ENCODE measurements around the gene ARID1B. TPM values are rescaled to one million over a fixed set of nuclear protein-coding genes. Genes with fewer than 3 reads are reported as not detected.

ARID1B gene
- total RNA-seq, 1 donor from 2014 or later: 43.4 TPM

DNA sequence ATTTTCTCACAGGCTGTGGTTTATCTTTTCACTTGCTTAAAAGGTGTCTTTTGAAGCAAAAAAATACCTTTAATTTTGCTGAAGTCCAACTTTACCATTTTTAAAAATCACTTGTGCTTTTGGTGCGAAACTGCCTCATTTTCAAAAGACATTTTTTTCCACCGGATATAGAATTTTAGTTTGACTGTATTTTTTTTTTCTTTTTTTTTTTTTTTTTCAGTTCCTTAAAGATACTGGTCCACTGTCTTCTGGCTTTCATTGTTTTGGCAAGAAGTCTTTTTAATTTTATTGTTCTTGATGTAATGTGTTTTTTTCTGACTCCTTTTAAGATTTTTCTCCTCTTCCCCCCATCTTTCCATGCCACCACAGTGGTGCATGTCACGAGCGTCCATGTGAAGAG is 198.2 kb downstream of the ARID1B start:
- Histone ChIP-seq H3K9me3 (replicated peaks) (no peaks in the 10 kb centered on the region), H3K27ac (replicated peaks) (no peak overlapping the region), H3K36me3 (no peaks in the 10 kb centered on the region), H3K27me3 (ENCODE audit: low read depth) (no peaks in the 10 kb centered on the region), H3K4me1 (peaks cover 99% of the 10 kb centered on the region), H3K4me3 (no peak overlapping the region)
- DNase-seq: no peak
- intact Hi-C loops (cut with micrococcal nuclease): no loop called here
- TF ChIP-seq, protein P1, sequence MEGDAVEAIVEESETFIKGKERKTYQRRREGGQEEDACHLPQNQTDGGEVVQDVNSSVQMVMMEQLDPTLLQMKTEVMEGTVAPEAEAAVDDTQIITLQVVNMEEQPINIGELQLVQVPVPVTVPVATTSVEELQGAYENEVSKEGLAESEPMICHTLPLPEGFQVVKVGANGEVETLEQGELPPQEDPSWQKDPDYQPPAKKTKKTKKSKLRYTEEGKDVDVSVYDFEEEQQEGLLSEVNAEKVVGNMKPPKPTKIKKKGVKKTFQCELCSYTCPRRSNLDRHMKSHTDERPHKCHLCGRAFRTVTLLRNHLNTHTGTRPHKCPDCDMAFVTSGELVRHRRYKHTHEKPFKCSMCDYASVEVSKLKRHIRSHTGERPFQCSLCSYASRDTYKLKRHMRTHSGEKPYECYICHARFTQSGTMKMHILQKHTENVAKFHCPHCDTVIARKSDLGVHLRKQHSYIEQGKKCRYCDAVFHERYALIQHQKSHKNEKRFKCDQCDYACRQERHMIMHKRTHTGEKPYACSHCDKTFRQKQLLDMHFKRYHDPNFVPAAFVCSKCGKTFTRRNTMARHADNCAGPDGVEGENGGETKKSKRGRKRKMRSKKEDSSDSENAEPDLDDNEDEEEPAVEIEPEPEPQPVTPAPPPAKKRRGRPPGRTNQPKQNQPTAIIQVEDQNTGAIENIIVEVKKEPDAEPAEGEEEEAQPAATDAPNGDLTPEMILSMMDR (IDR thresholded peaks at IDR 0.05; ENCODE audit: borderline replicate concordance): no peak

DNA sequence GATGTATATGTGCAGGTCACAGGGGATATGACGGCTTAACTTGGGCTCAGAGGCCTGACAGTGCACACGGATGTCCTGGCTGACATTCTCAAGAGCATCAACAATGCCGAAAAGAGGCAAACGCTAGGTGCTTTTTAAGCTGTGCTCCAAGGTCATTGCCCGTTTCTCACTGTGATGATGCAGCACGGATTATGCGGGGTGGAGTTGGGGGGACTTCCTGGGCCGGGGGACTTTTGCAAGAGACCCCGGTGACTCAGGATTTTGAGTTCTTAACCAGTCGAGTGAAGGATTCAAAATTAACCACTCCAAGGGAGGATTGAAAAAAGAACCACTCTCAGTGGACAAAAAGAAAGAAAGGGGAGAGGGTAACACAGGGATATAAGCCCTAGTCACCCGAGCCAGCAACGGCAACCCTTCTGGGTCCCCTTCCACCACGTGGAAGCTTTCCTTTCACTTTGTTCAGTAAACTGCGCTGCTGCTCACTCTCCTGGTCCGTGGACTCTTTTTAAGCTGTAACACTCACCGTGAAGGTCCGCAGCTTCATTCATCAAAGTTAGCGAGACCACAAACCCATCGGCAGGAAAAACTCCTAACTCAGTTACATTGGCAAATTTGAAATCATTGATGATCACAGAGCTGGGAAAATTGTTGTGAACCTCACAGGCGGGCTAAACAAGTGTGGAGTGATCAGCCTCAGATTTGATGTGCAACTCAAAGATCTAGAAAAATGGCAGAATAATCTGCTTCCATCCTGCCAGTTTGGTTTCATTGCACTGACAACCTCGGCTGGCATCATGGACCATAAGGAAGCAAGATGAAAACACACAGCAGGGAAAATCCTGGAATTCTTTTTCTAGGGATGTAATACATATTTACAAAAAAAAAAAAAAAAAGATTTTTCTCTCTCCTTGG is 199.3 kb downstream of the ARID1B start:
- no peaks in the 10 kb centered on the region for H3K27me3 ChIP-seq (ENCODE audit: low read depth)
- H3K36me3 ChIP-seq: no peaks in the 10 kb centered on the region
- no peak for DNase-seq
- intact Hi-C loops (cut with micrococcal nuclease): no loop called here
- peaks cover 99% of the 10 kb centered on the region for H3K4me1 ChIP-seq
- no peaks in the 10 kb centered on the region for H3K9me3 ChIP-seq (replicated peaks)
- TF ChIP-seq, protein P1 (IDR thresholded peaks at IDR 0.05; ENCODE audit: borderline replicate concordance): no peak
- no peak overlapping the region for H3K27ac ChIP-seq (replicated peaks)
- H3K4me3 ChIP-seq: peak overlapping the region; percentile 32

DNA sequence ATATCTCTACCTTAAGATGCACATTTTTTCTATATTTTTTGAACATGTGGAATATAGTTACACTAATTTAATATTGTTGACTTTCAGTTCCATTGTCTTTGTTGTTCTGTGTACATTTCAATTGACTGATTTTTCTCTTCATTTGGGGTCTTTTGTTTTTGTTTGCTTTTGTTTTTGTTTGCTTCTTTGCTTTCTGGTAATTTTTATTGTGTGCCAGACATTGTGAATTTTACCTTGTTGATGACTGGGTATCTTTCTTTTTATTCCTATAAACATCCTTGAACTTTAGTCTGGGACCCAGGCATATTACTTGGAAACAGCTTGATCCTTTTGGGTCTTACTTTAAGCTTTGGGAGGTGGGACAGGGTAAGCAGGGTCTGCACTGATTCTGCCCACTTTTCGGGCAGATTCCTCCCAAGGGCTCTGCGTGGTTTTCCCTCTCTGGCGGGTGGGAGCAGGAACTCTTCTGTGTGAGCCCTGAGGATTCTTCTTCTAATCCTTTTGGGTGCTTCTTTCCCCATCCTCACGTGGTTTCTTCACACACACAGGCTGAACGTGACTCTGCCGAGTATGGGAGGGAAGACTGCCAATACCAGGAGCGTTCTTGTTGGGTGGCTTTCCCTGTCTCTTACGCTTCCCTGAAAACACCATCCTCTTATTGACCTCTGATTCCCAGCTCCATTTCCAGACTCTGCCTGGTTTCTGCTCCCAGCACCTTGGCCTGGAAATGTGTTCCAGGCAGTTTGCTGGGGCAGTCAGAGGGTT is 200.5 kb downstream of the ARID1B start:
- Histone ChIP-seq H3K27ac (replicated peaks) (peak overlapping the region; percentile 22), H3K9me3 (replicated peaks) (no peaks in the 10 kb centered on the region), H3K36me3 (no peaks in the 10 kb centered on the region), H3K4me1 (peaks cover 99% of the 10 kb centered on the region), H3K27me3 (ENCODE audit: low read depth) (no peaks in the 10 kb centered on the region), H3K4me3 (no peak overlapping the region)
- TF ChIP-seq, protein P1 (IDR thresholded peaks at IDR 0.05; ENCODE audit: borderline replicate concordance): no peak
- intact Hi-C loops (cut with micrococcal nuclease): no loop called here
- no peak for DNase-seq

DNA sequence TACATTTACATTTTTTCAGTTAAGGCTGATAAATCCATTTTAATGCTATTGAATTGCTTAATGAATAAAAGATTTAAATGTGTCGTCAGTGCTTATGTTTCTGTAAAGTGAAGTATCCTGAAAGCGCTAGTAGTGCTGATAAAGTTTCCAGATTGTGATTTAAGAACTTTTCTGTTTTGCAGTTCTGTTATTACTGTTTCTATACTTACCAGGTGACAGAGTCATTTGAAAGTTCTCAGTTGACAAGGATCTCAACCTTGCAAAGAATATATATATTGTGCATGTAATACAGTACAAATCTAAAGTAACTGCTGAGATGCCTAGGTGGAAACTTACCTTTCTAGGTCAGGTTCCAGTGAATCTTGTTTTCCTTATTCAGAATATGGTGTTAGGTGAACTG is 201.8 kb downstream of the ARID1B start:
- TF ChIP-seq, protein P1 (IDR thresholded peaks at IDR 0.05; ENCODE audit: borderline replicate concordance): no peak
- no peak for DNase-seq
- Histone ChIP-seq H3K9me3 (replicated peaks) (no peaks in the 10 kb centered on the region), H3K4me1 (peaks cover 99% of the 10 kb centered on the region), H3K27ac (replicated peaks) (no peak overlapping the region), H3K4me3 (no peak overlapping the region), H3K36me3 (no peaks in the 10 kb centered on the region), H3K27me3 (ENCODE audit: low read depth) (no peaks in the 10 kb centered on the region)
- intact Hi-C loops (cut with micrococcal nuclease): no loop called here

DNA sequence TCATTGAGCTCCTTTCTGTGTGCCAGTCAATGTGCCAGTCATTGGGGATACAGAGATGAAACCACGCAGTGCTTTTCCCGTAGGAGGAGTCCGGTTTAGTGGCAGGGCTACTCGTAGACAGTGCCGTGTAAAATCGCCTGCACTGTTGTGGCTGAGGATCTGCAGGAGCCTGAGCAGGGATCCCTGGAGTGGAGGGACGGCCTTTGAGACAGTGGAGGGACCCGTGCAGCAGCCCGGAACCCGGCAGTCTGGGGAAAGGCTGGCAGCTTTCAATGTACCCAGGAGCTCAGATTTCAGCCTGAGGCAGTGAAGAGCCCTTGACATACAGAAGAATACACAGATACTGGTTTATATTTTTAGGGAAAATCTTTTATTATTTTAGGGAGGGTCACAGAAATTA is 203.3 kb downstream of the ARID1B start:
- intact Hi-C loops (cut with micrococcal nuclease): no loop called here

More for the DNA sequence above, 203.3 kb downstream of the ARID1B start:
- TF ChIP-seq, protein P1 (IDR thresholded peaks at IDR 0.05; ENCODE audit: borderline replicate concordance): no peak
- no peaks in the 10 kb centered on the region for H3K36me3 ChIP-seq
- H3K4me3 ChIP-seq: no peak overlapping the region
- no peaks in the 10 kb centered on the region for H3K27me3 ChIP-seq (ENCODE audit: low read depth)
- DNase-seq: no peak
- peaks cover 97% of the 10 kb centered on the region for H3K4me1 ChIP-seq
- no peak overlapping the region for H3K27ac ChIP-seq (replicated peaks)
- no peaks in the 10 kb centered on the region for H3K9me3 ChIP-seq (replicated peaks)
